ELF-1 (cell line): ENCODE results near the gene ENKUR.
A peak's percentile ranks its signal among the peaks of the same experiment; 100 is the strongest.
"Not testable (repeated sequence)": the region's sequence is repeated elsewhere in the genome, so short reads cannot be mapped to it uniquely, and the experiment has no call there.

Experiments used
- DNase-seq: peaks from one replicate; pipeline ENCODE4 v3.0.0-alpha.2; 2016; ENCODE audit warnings: low read depth, low spot score

The ENKUR gene

GRCh38 chr10:24973163-24973562 lies 42.8 kb downstream of the ENKUR start:
- DNase-seq: no peak

DNA sequence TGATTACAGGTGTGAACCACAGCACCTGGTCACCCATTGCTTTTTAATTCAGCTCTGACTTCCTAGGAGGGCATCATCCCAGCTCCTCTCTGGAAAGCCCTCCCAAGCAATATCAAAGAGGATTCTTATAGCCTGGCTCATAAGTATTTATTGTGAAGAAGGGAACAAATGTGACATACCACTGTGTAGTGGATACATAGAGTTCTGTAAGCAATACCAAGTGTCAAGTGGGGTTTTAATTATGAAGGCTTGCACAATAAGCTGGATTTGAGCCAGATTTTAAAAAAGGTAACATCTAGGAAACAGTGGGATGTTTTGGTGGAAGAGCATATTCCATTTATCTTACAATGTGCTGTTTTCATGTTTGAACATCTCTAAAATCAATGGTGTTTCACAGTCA lies 44.6 kb downstream of the ENKUR start:
- DNase-seq: no peak

- no peak for DNase-seq
Observed at GRCh38 chr10:24969841-24970281, 46.1 kb downstream of the ENKUR start.

GRCh38 chr10:24968951-24969350 lies 47.0 kb downstream of the ENKUR start:
- not testable (repeated sequence) for DNase-seq

- no peak for DNase-seq
Observed at GRCh38 chr10:24968349-24968748, 47.6 kb downstream of the ENKUR start.

- no peak for DNase-seq
Observed at GRCh38 chr10:24966962-24967481, 48.9 kb downstream of the ENKUR start.

DNA sequence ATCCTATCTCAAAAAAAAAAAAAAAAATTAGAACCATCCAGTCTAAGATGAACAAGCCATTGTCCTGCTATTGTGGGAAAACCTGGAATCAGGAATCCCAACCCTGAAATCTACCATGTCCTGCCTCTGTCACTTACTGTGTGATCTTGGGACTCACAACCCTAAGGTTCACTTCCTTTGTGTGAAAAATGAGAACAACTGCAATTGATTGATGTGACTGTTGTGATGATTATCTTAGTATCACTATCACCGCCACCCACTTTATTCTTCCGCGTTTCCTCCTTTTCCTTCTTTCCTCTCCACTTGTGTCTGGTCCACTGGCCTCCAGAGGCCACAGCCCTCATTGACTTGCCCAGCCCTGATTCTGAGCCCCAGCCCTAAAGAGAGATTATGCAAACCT lies 50.9 kb downstream of the ENKUR start:
- no peak for DNase-seq

GRCh38 chr10:24963521-24964041 lies 52.4 kb downstream of the ENKUR start:
- no peak for DNase-seq

GRCh38 chr10:24962995-24963394 lies 53.0 kb downstream of the ENKUR start:
- no peak for DNase-seq

DNA sequence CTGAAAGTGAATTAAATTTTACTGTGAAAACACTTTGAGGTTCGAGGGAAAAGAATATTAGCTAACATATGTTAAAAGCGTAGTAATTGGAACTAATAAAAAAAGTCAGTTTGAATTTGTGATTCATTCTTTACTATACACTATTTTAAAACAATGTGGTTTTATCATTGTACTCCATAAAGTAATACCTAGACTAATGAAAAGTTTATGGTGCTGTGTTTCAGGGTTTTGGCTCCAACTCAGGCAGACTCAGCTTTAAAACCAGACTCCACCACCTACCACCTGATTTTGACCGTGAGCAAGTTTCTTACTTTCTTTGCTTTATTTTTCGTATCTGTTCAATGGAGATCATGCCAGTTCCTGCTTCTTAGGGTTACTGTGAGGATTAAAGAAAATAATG lies 54.4 kb downstream of the ENKUR start:
- DNase-seq: no peak

DNA sequence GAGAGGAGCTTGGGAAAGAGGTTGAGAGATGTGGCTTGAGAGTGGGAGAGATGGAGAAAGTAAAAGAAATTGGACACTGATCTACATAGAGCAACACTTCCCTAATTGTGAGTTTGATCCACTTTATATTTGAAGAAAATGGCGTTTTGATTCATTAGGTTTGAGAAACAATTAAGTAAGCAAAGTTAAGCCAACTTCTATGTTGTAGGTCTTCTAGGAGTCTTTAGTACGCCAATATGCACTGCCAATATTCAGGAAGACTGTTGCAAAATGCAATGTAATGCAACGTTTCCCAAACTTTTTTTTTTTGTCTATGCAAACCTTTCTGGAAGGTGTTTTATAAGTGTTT lies 56.6 kb downstream of the ENKUR start:
- DNase-seq: no peak

GRCh38 chr10:24958721-24959381 lies 57.1 kb downstream of the ENKUR start:
- no peak for DNase-seq

DNA sequence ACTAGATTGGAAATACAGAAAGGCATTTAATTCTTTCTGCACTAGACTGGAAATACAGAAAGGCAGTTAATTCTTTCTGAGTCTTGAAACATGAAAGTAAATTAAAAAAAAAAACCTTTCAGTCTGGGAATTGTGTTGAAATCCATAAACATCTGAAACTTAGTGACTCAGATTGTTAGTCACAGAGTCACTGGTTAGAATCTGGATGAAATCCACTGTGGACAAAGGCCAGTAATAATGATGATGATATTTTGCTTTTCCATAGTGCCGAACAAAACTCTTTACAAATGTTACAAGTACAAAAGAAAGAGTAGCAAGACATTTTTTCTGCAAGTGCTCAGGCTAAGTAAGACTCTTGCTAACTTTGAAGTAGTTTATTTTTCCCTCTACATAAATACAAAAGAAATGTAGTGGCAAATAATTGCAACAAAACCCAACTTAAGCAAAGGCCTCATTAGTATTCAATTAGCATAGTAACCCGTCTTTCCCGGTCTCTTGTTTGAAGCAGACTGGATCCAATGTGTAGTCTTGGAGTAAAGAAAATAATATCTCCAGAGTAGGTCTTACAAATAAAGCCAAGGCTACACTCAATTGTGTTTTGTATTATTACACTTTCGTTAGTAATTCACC lies 57.8 kb downstream of the ENKUR start:
- no peak for DNase-seq

- DNase-seq: not testable (repeated sequence)
Observed at GRCh38 chr10:24957624-24958051, 58.3 kb downstream of the ENKUR start.

GRCh38 chr10:24953675-24954074 lies 62.3 kb downstream of the ENKUR start:
- DNase-seq: no peak

DNA sequence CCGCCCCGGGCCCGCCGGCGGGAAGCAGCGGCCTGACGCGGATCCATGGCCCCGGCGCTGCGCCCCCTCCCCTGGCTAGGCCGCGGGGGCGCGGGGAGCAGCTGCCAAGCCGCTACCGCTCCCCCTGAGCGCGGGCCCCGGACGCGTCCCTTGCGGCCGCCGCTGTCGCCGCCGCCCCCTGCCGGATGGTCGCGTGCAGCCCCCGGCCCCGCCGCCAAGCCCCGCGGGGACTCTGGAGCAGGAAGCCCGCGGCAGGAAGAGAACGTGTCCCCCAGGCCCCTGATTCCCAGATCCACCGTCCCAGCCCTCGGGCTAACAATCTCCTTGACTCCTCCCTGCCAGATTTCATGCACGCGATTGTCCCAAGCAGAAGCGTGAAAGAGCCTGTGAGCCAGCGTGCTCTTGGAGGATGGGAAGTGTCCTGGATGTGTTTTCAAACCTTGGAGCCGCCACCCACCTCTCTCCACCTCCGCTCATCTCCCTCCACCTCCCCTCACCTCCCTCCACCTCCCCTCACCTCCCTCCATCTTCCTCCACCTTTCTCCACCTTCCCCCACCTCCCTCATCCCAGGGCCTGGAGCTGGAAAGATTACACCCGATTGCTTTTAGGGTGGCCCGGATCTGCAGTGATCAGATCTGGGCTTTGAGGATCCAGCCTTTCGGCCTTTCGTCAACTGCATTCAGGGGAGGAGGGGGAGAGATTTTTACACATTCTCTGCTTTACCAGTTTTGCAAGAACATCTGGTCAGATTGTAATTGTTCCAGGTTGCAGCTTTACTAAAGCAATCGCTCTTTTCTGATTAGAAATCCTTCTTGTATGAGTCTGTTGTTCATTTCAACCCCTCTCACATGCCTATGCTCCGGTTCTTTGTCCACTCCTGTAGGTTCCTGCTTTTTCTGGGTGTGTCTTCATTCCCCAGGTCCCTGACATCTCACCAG lies 63.0 kb downstream of the ENKUR start:
- DNase-seq: peak; percentile 80

DNA sequence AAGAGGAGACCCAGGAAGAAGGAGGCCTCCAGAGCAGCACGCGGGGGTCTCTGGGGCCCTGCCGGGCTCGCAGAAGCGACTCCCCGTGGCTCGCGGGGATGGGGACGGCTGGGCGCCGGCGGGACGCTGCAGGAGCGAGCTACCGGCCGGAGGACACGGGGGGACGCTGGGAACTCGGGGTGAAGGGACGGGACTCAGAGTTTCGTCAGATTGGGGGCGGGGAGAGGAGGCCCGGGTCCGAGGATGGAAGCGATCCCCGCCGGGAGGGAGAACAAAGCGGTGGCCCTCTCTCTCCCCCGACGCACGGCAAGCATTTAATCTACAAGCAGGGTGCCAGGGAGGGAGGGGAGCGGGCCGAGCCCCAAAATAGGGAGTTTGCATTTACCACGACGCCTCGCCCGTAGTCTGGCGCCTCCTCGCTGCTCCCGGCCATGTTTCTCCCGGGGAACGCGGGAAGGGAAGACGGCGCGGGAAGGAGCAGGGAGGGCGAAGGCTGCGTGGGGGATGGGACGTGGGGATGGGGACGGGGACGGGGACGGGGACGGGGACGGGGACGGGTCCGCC lies 63.7 kb downstream of the ENKUR start, which contains the start of gene PRTFDC1:
Gene PRTFDC1 (minus strand): TSS at position 464 of the 564 bp plus-strand sequence. CDS start 31 bp downstream, at position 433.
- DNase-seq: peak; percentile 34

DNA sequence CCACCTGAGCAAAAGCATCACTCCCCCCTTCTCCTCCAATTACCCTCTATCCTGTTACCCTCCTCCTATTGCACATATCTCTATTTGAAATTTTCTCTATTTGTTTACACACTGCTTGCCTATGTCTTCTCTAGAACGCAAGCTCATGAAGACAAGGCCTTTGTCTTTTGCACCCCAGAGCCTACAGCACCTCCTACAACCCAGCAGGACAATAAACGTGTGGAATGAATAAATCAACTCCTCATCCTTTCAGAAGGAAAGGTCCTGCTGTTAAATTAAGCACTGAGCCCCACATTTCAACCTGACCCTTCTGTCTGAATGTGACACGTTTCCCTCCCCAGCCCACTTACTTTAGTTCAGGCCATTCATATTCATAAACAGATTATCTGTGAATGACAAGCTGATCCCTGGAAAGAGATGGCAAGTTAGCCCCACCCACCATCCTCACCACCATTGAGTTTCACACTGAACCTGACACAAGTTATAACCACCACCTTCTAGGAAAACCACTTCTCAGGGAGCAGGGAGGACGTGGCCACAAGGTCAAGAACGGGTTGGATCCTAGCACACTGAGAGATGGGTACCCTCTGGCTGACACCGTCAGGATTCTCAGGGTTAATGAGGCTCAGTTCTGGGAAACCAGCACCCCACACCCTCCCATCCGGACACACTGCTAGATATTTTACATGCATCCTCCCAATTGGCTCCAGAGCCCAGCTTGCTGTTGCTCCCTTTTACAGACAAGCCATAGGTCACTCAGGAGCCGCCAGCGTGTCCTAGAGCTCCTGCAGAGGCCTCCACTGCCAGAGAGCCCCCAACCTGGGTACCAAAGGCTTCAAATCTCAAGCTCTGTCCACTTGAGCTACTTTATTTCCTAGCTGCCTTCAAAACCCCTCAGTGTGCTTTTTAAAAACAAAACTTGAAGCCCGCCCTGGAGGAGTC lies 64.5 kb downstream of the ENKUR start:
- DNase-seq: peak; percentile 60

GRCh38 chr10:24950439-24950838 lies 65.5 kb downstream of the ENKUR start:
- DNase-seq: no peak

GRCh38 chr10:24949616-24950015 lies 66.3 kb downstream of the ENKUR start:
- no peak for DNase-seq
